ENCODE results near the gene COL2A1.

Gene COL2A1

DNA sequence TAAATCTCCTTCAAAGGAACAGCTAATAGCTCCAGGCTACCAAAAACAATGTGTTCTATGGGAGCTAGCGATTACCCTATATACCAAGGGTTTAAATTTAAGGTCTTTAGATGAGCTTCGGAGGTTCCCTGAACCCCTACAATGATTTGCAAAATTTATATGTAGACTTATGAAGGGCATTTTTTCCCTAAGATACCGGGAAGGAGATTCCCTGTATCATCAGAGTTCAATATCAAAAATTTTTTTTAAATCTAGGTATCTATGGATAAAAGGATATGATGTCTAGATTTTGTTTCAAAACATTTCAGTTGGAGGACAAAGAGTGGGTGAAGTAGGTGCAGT is 17.9 kb upstream of the COL2A1 start:
- Mint-ChIP-seq H3K4me1 (no peaks in the 10 kb centered on the region), H3K4me3 (no peak overlapping the region), H3K27me3 (peaks cover 8% of the 10 kb centered on the region), H3K36me3 (no peaks in the 10 kb centered on the region), H3K27ac (no peak overlapping the region), H3K9me3 (no peaks in the 10 kb centered on the region)

DNA sequence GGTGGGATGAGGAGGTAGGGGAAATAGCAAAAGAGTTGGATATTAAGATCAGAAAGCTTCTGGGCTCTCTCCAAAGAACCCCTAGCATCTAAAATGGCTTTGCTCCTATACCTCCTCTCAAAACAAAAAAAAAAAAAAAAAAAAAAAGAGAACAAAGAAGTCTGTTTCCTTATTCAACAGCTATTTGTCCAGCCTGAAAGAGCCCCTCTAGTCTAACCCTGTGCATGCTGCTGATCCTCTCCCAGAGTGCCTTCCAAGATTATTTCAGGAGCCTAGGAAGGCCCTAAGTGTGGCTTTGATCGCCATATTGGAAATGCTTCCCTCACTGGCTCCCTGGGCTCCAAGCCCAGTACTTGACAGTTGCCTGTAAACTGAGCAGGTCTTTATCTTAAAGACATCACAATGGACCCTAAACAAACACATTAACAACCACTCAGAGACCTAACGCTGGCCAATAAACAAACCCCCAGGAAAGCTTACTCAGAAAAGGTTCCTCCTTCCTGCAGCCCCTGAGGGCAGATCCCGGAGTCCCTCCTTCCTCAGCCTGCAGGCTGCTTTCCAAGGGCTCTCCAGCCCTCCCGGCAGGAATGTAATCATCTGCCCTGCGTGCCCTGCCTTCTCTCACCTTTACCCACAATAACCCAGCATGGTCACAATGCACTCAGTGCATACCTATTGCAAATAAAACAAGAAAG is 17.4 kb upstream of the COL2A1 start:
- Mint-ChIP-seq H3K4me1 (no peaks in the 10 kb centered on the region), H3K27me3 (peaks cover 6% of the 10 kb centered on the region)

DNA sequence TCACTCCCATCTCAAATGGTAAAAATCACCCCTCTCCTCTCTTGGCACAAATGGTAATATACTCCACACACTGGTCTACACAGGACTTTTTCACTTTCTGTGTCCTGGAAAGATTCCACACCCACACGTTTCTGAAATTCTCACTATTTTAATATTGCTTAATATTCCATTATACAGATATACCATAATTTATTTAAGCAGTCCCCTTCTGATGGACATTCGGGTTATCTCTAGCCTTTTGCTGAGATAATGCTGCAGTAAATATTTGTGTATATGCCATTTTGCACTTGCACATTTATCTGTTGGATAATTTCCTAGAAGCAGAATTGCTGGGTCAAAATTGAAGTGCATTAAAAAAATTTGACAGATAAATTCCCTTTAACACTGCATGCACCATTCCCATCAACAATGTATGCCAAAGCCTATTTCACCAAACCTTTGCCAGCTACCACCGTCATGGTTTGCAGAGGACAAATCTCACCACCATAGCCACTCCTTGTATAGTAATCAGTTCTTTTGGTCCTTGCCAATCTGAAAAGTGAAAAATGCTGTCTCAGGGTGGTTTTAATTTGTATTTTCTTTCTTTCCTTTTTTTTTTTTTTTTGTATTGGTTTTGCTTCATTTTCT is 15.5 kb upstream of the COL2A1 start:
- H3K36me3 Mint-ChIP-seq = no peaks in the 10 kb centered on the region
- H3K27ac Mint-ChIP-seq = peak overlapping the region; percentile 11
- H3K4me3 Mint-ChIP-seq = no peak overlapping the region
- no peaks in the 10 kb centered on the region for H3K4me1 Mint-ChIP-seq
- H3K9me3 Mint-ChIP-seq = no peaks in the 10 kb centered on the region
- H3K27me3 Mint-ChIP-seq = peaks cover 6% of the 10 kb centered on the region

More for the DNA sequence above, 17.4 kb upstream of the COL2A1 start:
- Mint-ChIP-seq H3K4me3 (no peak overlapping the region), H3K9me3 (no peaks in the 10 kb centered on the region), H3K27ac (no peak overlapping the region), H3K36me3 (no peaks in the 10 kb centered on the region)

DNA sequence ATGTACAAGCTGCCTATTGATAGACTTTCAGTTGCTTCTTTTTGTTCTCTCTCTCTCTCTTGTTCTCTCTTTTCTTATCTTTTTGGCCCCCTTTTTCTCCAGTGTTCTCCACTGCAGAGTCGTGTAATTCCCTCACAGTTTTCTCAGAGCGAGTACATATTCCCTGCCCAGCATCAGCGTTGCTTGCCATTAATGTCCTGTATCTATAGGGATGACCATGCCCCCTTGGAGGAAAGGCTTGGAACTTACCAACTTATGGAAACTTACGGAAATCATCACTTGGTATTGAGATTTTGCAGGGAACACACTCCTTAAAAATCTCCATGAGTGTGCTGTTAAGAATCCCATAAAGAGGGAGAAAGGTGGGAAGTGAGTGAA is 14.3 kb upstream of the COL2A1 start:
- Mint-ChIP-seq H3K4me3 (no peak overlapping the region), H3K27ac (no peak overlapping the region), H3K9me3 (no peaks in the 10 kb centered on the region), H3K36me3 (no peaks in the 10 kb centered on the region), H3K4me1 (no peaks in the 10 kb centered on the region), H3K27me3 (peaks cover 6% of the 10 kb centered on the region)

DNA sequence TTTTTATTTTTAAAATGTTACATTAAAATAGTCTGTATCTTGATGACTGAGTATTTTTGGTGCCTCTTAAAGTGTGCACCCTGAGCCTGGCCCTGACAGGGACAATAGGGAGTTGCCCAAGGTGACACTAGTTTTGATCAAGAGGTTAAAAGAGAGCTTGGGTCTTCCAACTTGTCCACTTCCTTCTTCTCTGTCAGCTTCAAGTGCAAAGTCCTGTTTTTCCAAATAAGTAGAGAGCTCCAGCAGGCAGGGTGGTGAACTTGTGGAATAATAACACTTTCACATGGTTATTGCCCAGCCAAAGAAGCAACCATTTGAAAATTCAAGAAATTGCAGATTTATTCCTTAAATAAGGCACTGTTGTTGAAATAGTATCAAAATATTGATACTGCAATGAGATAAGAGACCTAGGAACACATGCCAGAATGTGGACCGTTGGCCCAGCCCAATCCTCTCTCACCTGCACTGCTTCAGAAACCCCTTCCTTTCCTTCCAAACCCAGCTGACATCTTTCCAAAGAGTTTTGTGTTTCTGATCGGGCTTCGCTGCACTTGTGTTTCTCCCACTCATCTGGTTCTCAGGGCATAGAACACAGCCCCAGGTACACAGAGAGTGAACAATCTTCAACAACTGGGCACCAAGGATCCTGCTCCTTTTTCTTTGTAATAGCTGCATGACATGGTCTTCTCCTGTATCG is 13.8 kb upstream of the COL2A1 start:
- H3K36me3 Mint-ChIP-seq = no peaks in the 10 kb centered on the region
- no peaks in the 10 kb centered on the region for H3K4me1 Mint-ChIP-seq
- peaks cover 6% of the 10 kb centered on the region for H3K27me3 Mint-ChIP-seq
- no peaks in the 10 kb centered on the region for H3K9me3 Mint-ChIP-seq
- no peak overlapping the region for H3K27ac Mint-ChIP-seq
- no peak overlapping the region for H3K4me3 Mint-ChIP-seq

DNA sequence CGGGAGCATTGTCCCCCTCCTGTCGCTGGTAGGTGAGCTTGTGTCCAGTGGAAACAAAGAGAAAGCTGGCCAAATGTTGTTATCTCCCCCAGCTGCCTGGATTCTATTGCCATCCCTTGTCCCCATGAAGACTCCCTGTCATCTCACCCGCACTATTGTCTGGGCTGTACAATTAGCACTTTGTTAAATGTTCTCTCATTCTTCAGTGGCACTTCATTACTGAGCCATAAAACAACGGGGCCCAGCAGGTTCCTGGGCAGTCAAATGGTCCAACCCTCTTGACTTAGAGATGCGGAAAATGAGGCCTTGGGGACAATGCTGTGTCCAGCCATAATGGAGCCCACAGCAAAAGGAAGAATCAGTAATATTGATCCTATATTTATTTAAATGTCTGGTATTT is 13.2 kb upstream of the COL2A1 start:
- no peaks in the 10 kb centered on the region for H3K4me1 Mint-ChIP-seq
- H3K36me3 Mint-ChIP-seq = no peaks in the 10 kb centered on the region
- H3K27ac Mint-ChIP-seq = no peak overlapping the region
- H3K9me3 Mint-ChIP-seq = no peaks in the 10 kb centered on the region
- no peak overlapping the region for H3K4me3 Mint-ChIP-seq
- H3K27me3 Mint-ChIP-seq = peaks cover 9% of the 10 kb centered on the region

DNA sequence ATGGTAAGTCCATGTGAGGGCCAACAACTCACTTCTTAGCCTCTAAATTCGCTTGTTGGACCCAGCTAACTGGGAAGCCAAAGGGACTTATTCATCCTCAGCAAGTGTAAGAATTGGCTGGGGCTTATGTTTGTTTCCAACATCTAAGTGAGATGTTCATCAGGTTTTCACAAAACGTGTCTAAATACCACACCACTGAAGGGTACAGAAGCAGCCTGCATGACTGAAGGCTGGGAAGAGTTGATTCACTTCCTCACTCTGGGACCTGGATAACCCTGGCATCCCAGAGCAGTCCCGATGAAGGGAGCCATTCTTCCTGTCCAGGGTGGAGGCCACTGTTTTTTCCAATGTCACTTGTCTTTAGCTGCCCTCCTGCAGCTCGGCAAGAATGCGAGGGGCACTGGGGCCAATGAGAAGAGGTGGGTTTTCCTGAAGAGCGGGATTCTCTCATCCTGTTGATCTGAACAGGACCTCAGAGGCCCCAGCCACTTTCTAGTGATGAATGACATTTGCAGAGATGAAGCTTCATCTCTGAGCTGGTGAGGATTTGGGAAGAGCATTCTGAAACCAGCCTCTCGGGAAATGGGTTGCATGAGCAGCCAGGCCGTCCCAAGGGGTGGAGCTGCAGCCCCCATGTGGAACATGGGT is 12.2 kb upstream of the COL2A1 start:
- Mint-ChIP-seq H3K36me3 (no peaks in the 10 kb centered on the region), H3K27ac (no peak overlapping the region), H3K9me3 (no peaks in the 10 kb centered on the region), H3K4me3 (no peak overlapping the region), H3K4me1 (no peaks in the 10 kb centered on the region), H3K27me3 (peaks cover 9% of the 10 kb centered on the region)

DNA sequence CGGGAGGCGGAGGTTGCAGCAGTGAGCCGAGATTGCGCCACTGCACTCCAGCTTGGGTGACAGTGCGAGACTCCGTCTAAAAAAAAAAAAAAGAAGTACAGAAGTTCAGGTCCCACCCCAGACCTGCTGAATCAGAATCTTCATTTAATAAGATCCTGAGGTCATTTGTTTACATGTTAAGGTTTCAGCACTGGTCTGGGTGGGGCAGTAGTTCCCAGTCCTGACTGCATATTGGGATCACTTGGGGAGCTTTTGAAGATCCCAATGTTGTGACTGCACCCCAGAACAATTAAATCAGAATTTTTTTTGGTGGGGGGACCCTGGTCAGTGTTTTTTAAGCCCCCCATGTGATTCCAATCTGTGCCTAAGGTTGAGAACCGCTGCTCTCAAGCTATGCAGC is 11.7 kb upstream of the COL2A1 start:
- no peaks in the 10 kb centered on the region for H3K36me3 Mint-ChIP-seq
- peaks cover 9% of the 10 kb centered on the region for H3K27me3 Mint-ChIP-seq
- H3K27ac Mint-ChIP-seq = no peak overlapping the region
- H3K4me1 Mint-ChIP-seq = no peaks in the 10 kb centered on the region
- H3K9me3 Mint-ChIP-seq = no peaks in the 10 kb centered on the region
- no peak overlapping the region for H3K4me3 Mint-ChIP-seq

DNA sequence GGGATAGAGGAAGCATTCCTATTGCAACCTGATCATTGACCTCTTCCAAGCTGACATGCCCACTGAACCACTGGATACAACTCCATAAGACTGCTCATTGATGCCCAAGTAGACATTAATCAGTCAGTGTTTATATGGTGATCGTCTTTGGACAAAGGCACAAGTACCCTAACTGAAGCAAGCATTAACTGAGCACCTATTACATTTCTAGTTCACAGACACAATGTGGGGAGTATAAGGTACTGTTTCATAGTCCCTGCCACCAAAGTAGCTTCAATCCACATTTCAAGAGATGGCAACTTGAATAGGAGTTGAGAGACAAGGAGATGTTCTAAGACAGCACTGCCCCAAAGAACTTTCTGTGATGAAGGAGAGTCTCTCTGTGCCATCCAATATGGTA is 10.9 kb upstream of the COL2A1 start:
- no peaks in the 10 kb centered on the region for H3K4me1 Mint-ChIP-seq
- H3K4me3 Mint-ChIP-seq = no peak overlapping the region
- H3K27me3 Mint-ChIP-seq = peaks cover 9% of the 10 kb centered on the region
- no peaks in the 10 kb centered on the region for H3K36me3 Mint-ChIP-seq
- no peak overlapping the region for H3K27ac Mint-ChIP-seq
- H3K9me3 Mint-ChIP-seq = no peaks in the 10 kb centered on the region

DNA sequence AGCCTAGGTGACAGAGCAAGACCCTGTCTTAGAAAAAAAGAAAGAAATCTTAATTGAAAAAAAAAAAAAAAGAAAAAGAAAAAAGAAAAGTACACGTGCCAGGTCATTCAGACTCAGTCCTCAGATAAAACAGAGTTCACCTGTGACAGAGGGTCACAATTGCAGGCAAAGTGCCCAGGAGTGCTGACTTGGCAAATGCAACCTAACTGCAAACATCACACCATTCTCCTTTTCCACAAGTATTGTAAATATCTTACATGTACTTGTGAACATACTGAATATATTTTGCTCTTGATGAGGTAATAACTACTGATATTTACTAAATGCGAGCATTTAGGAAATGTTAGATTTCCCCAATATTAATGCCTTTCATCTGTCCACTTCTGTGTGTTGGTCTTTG is 9.0 kb upstream of the COL2A1 start:
- Mint-ChIP-seq H3K4me1 (no peaks in the 10 kb centered on the region), H3K27ac (no peak overlapping the region), H3K36me3 (no peaks in the 10 kb centered on the region), H3K27me3 (peaks cover 14% of the 10 kb centered on the region), H3K4me3 (no peak overlapping the region), H3K9me3 (no peaks in the 10 kb centered on the region)

DNA sequence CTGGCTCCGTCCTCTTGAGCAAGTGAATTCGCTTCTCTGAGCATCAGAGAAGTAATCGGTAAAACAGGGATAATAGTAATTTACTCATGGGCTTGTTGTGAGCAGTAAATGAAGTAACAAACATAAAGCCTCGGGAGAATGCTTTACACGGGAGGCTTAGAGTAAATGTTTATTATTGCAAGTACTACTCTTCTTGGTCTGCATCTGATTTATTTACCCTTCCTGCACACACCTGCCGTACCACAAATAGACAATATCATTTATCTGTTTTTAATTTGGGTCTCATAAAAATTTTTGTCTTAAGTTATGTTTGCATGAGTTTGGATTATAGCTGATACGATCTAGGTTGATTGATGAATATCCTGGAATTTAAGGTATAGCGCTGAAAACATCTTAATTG is 7.8 kb upstream of the COL2A1 start:
- Mint-ChIP-seq H3K9me3 (no peaks in the 10 kb centered on the region), H3K4me1 (no peaks in the 10 kb centered on the region), H3K4me3 (no peak overlapping the region), H3K36me3 (no peaks in the 10 kb centered on the region), H3K27ac (no peak overlapping the region), H3K27me3 (peaks cover 18% of the 10 kb centered on the region)

DNA sequence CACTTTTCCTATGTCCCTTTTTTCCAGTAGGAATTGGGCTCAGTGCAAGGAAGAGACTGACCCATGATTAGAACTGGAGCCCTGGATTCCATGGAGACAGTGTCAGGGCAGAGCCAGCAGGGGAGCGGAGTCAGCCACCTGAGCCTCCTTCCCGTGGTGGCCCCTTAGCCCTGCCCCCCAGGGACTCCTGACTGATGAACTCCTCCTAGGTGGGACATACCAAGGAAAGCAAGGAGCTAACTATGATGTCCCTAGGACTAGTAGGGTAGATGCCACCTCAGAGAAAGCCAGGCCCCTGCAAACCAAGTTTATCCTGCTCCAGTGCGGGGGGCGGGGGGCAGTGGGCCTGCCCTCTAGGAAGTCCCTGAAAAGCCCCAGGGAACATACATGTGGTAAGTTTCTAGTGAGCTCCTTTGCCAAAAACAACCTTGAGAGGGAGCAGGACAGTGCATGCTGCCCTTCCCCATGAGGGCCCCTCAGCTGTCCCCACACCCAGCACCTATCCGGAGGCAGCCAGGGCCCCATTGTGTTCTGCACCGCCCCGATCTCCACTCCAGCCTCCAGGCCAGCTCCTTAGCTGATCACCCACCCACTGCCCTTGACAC is 6.2 kb upstream of the COL2A1 start:
- H3K4me1 Mint-ChIP-seq = peaks cover 2% of the 10 kb centered on the region
- H3K4me3 Mint-ChIP-seq = no peak overlapping the region
- H3K27me3 Mint-ChIP-seq = peaks cover 31% of the 10 kb centered on the region
- H3K27ac Mint-ChIP-seq = no peak overlapping the region
- H3K36me3 Mint-ChIP-seq = no peaks in the 10 kb centered on the region
- H3K9me3 Mint-ChIP-seq = no peaks in the 10 kb centered on the region

DNA sequence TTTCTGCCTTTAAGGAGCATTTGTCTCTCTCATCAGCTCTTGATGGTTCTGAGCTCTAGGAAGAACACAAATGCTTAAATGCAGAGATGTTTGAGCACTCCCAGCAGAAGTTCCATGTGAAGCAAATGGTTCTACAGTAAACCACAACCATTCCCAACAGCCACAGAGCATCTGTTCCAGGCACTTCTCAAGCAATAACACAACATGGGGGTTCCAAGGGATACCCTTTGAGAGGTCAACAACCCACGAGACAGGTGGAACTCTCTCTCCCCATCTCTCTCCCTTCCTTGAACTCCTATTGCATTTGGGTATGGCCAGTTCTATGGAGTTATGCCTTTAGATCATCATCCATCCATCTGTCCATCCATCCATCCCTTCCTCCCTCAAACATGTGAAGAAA is 5.2 kb upstream of the COL2A1 start:
- no peaks in the 10 kb centered on the region for H3K36me3 Mint-ChIP-seq
- H3K9me3 Mint-ChIP-seq = no peaks in the 10 kb centered on the region
- no peak overlapping the region for H3K27ac Mint-ChIP-seq
- H3K27me3 Mint-ChIP-seq = peaks cover 32% of the 10 kb centered on the region
- H3K4me1 Mint-ChIP-seq = peaks cover 4% of the 10 kb centered on the region
- no peak overlapping the region for H3K4me3 Mint-ChIP-seq

DNA sequence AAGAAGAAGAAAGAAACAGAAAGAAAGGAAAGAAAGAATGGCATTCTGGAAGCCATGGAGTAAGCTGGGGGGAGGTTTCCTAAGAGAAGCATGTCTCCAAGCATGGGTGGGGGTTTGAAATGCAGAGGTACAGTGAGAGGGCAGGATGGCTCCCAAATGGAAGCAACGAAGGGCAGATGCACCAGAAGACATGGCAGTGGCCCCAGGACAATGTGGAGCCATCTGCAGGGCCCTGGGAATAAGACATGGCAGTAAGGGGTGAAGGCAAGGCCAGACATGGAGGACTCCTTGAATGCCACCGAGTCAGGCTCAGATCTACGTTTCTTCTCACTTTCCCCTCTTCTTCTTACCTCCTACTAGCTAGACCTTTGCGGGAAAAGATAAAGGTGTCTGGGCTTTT is 4.7 kb upstream of the COL2A1 start:
- Mint-ChIP-seq H3K36me3 (no peaks in the 10 kb centered on the region), H3K9me3 (no peaks in the 10 kb centered on the region), H3K27me3 (peaks cover 32% of the 10 kb centered on the region), H3K27ac (no peak overlapping the region), H3K4me3 (no peak overlapping the region), H3K4me1 (peaks cover 6% of the 10 kb centered on the region)

DNA sequence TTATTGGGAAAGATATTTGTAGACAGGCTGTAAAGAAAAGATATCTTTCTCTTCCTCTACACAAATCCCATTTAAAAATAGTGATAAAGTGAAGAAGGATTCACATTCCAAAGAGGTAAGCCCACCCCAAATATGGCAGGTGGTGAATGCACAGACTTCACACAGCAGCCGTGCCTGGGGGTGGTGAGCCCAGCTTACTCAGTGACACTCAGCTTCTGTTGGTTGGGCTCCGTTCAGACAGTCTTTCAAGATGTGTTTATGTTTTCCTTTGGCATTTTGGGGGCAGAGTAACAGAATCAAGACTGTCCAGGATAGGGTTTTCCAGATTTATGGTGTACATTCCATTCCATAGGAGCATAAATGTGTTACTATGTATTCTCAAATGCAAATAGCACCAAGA is 4.1 kb upstream of the COL2A1 start:
- Mint-ChIP-seq H3K4me3 (no peak overlapping the region), H3K27me3 (peaks cover 38% of the 10 kb centered on the region), H3K4me1 (peaks cover 12% of the 10 kb centered on the region), H3K36me3 (no peaks in the 10 kb centered on the region), H3K9me3 (no peaks in the 10 kb centered on the region), H3K27ac (no peak overlapping the region)

DNA sequence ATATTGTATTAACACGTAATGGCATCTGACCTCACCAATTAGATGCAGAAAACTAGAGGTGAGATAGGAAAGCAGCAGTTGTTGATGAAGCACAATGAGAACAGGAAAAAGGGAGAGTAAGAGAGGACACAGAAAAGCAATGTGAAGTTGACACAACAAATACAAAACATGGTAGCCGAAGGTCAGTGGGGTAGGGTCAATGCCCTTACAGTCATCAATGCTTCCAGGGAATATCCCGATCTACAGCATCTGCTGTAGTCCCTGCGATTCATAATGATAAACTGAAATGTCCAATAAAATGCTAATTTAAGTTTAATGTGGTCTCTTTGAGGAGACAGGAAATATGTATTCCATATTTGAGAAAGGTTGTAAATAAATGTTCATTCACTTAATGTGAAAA is 2.9 kb upstream of the COL2A1 start:
- no peak overlapping the region for H3K4me3 Mint-ChIP-seq
- peaks cover 22% of the 10 kb centered on the region for H3K4me1 Mint-ChIP-seq
- H3K27ac Mint-ChIP-seq = no peak overlapping the region
- peaks cover 43% of the 10 kb centered on the region for H3K27me3 Mint-ChIP-seq
- no peaks in the 10 kb centered on the region for H3K36me3 Mint-ChIP-seq
- no peaks in the 10 kb centered on the region for H3K9me3 Mint-ChIP-seq

Measured in activated naive CD4-positive, alpha-beta T cell treated with anti-CD3 and anti-CD28 coated beads, Interleukin-2, amount 50 U/mL, for 24 hours (primary cell).